Measurements from ENCODE around the gene OOSP4A.

DNA sequence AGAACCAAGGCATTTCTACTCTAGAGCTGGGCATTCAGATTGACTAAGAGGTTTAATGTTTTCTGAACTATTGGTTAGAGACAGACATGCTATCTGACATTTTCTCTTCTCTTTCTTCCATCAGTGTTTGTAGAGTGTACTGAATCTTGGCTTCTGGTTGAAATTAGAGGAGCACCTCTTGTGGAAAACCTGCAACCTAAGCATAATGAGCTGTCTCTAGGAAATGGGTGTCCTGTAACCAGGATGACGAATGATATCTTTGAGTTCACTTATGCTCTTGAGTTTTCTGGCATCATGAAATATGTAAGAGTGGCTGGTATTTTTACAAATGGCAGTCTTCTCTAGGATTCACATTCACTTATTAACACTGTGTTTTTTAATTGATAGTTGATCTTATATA is 19.4 kb downstream of the OOSP4A start:
- TF ChIP-seq EGR1 (IDR thresholded peaks at IDR 0.05): no peak
- no peak for TF ChIP-seq EP300 (IDR thresholded peaks at IDR 0.05; ENCODE audit: borderline replicate concordance)
- no peak for TF ChIP-seq CEBPB (IDR thresholded peaks at IDR 0.05)
- TF ChIP-seq, protein P1, sequence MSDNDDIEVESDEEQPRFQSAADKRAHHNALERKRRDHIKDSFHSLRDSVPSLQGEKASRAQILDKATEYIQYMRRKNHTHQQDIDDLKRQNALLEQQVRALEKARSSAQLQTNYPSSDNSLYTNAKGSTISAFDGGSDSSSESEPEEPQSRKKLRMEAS (IDR thresholded peaks at IDR 0.05): no peak
- no peak for TF ChIP-seq RAD21 (IDR thresholded peaks at IDR 0.05; ENCODE audit: low read depth)
- TF ChIP-seq TAF1 (IDR thresholded peaks at IDR 0.05; ENCODE audit: low read depth): no peak
- no peak for TF ChIP-seq FOXM1 (IDR thresholded peaks at IDR 0.05; ENCODE audit: borderline replicate concordance, low read depth)
- TF ChIP-seq, protein P2, sequence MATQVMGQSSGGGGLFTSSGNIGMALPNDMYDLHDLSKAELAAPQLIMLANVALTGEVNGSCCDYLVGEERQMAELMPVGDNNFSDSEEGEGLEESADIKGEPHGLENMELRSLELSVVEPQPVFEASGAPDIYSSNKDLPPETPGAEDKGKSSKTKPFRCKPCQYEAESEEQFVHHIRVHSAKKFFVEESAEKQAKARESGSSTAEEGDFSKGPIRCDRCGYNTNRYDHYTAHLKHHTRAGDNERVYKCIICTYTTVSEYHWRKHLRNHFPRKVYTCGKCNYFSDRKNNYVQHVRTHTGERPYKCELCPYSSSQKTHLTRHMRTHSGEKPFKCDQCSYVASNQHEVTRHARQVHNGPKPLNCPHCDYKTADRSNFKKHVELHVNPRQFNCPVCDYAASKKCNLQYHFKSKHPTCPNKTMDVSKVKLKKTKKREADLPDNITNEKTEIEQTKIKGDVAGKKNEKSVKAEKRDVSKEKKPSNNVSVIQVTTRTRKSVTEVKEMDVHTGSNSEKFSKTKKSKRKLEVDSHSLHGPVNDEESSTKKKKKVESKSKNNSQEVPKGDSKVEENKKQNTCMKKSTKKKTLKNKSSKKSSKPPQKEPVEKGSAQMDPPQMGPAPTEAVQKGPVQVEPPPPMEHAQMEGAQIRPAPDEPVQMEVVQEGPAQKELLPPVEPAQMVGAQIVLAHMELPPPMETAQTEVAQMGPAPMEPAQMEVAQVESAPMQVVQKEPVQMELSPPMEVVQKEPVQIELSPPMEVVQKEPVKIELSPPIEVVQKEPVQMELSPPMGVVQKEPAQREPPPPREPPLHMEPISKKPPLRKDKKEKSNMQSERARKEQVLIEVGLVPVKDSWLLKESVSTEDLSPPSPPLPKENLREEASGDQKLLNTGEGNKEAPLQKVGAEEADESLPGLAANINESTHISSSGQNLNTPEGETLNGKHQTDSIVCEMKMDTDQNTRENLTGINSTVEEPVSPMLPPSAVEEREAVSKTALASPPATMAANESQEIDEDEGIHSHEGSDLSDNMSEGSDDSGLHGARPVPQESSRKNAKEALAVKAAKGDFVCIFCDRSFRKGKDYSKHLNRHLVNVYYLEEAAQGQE (IDR thresholded peaks at IDR 0.05; ENCODE audit: low read depth): no peak
- no peak for TF ChIP-seq YY1 (IDR thresholded peaks at IDR 0.05; ENCODE audit: low read depth)
- TF ChIP-seq TCF12 (IDR thresholded peaks at IDR 0.05; ENCODE audit: low read depth): no peak
- no peak for TF ChIP-seq NFIC (IDR thresholded peaks at IDR 0.05)
- TF ChIP-seq, protein P3, sequence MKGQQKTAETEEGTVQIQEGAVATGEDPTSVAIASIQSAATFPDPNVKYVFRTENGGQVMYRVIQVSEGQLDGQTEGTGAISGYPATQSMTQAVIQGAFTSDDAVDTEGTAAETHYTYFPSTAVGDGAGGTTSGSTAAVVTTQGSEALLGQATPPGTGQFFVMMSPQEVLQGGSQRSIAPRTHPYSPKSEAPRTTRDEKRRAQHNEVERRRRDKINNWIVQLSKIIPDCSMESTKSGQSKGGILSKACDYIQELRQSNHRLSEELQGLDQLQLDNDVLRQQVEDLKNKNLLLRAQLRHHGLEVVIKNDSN (IDR thresholded peaks at IDR 0.05): no peak
- no peak for TF ChIP-seq TEAD4 (IDR thresholded peaks at IDR 0.05)

All from Ishikawa (cell line).